ENCODE results near the gene SBF2. TPM values are rescaled to one million over a fixed set of nuclear protein-coding genes. Genes with fewer than 3 reads are reported as not detected.

The SBF2 gene
- total and polyA plus RNA-seq, 9 of the 15 experiments (the other 6 are each of a cell fraction or from before 2014, with no cell fraction given): 0.80 to 9.5 (median 5.0) TPM

- Histone ChIP-seq H3K4me1 (replicated peaks in 1 of 2; ENCODE audit: control insufficient read depth in 2 of 2, insufficient read depth in 2 of 2, low read length in 2 of 2) (no peaks in the 10 kb centered on the region), H3K4me2 (ENCODE audit: insufficient read depth, low read length) (no peak overlapping the region), H3K27me3 (ENCODE audit: control insufficient read depth in 2 of 2, insufficient read depth in 2 of 2, low read length in 2 of 2) (peaks cover 0 to 3% of the 10 kb centered on the region in 2 experiments; a peak in 1 of 5 replicates), H3K9me3 (replicated peaks; ENCODE audit: control insufficient read depth, insufficient read depth, low read depth, low read length) (no peaks in the 10 kb centered on the region), H3K9ac (ENCODE audit: insufficient read depth in 1 of 2, low read depth in 2 of 2, low read length in 2 of 2) (no peak overlapping the region), H3K27ac (ENCODE audit: extremely low read depth, low read depth, low read length) (no peak overlapping the region), H3K9me1 (ENCODE audit: control insufficient read depth, insufficient read depth, low read length) (no peaks in the 10 kb centered on the region), H4K20me1 (replicated peaks; ENCODE audit: control insufficient read depth, insufficient read depth, low read length) (no peaks in the 10 kb centered on the region), H3K79me2 (ENCODE audit: control insufficient read depth, insufficient read depth, low read length) (no peaks in the 10 kb centered on the region), H3K36me3 (ENCODE audit: control insufficient read depth, insufficient read depth, low read length) (no peaks in the 10 kb centered on the region), H3K4me3 (no peak overlapping the region), H2AFZ (ENCODE audit: low read depth, low read length) (no peak overlapping the region)
- intact Hi-C loops (cut with micrococcal nuclease) (no loop called here), in situ Hi-C loops (cut with MboI) (no loop called here)
- ChIA-PET POLR2A (no interaction called here), CTCF (ENCODE audit: low intra/inter-chr PET ratio) (interaction anchor here (0.7 kb wide), 2 partner anchors 412 to 990 kb away, joined by 4 to 5 read pairs; no protein-coding TSS in a partner anchor)
- DNase-seq (ENCODE audit: extremely low read depth in 1 of 4, low spot score in 3 of 4): no peak
- 0% methylated on average over 1 of the region's 1 CpG for WGBS (ENCODE audit: insufficient coverage, low coverage, missing lambda C conversion rate)
- no peak for ATAC-seq
- no peak for FAIRE-seq
- no peak for TF ChIP-seq ZEB2 (IDR thresholded peaks at IDR 0.05)
- TF ChIP-seq ZBTB7A (IDR thresholded peaks at IDR 0.05; ENCODE audit: borderline replicate concordance, control insufficient read depth, low read depth, low read length): no peak
- TF ChIP-seq ZNF282 (CRISPR knock-in tag; IDR thresholded peaks at IDR 0.05): no peak
- no peak for TF ChIP-seq MYNN (IDR thresholded peaks at IDR 0.05)
- TF ChIP-seq MYNN (CRISPR knock-in tag; IDR thresholded peaks at IDR 0.05): no peak
- no peak for TF ChIP-seq FOXJ2 (tag; IDR thresholded peaks at IDR 0.05)
- TF ChIP-seq NR2C1 (IDR thresholded peaks at IDR 0.05): no peak
- no peak for TF ChIP-seq NR2C1 (tag; IDR thresholded peaks at IDR 0.05)
- TF ChIP-seq PPARD (CRISPR knock-in tag; IDR thresholded peaks at IDR 0.05): no peak
- no peak for TF ChIP-seq MAFF (IDR thresholded peaks at IDR 0.05; ENCODE audit: low read length)
- no peak for TF ChIP-seq ATF1 (CRISPR knock-in tag; IDR thresholded peaks at IDR 0.05)
- no peak for TF ChIP-seq ATF1 (tag; IDR thresholded peaks at IDR 0.05)
- no peak for TF ChIP-seq ELK1 (CRISPR knock-in tag; IDR thresholded peaks at IDR 0.05)
- TF ChIP-seq MNT (conservative IDR thresholded peaks at IDR 0.05): no peak
- no peak for TF ChIP-seq ATF7 (IDR thresholded peaks at IDR 0.05)
- TF ChIP-seq ZNF280B (CRISPR knock-in tag; IDR thresholded peaks at IDR 0.05): no peak
- no TSS peak for BruUV-seq (replicated peaks)
Measured at GRCh38 chr11:10274726-10275125, 19.3 kb downstream of the SBF2 start.
